HepG2 (cell line): Measurements from ENCODE around the gene FOSB. TPM values are rescaled to one million over a fixed set of nuclear protein-coding genes. Genes with fewer than 3 reads are reported as not detected.

Experiments used
- ATRX ChIP-seq: sonication (generic); formaldehyde crosslinking; IDR thresholded peaks from 2 replicates; pipeline ENCODE4 v1.4.0; 2020; ENCODE audit warnings: missing genetic modification reagents, borderline replicate concordance
- CEBPG ChIP-seq: IDR thresholded peaks from 2 replicates; pipeline ENCODE4 v1.6.1; 2016
- CHD2 ChIP-seq: IDR thresholded peaks from 2 replicates; pipeline ENCODE4 v1.6.1; 2011; ENCODE audit warnings: low read depth, low read length, improper control_type of control experiment
- CREM ChIP-seq, 2 experiments: sonication (generic) in 1 of 2; formaldehyde crosslinking in 1 of 2; IDR thresholded peaks; 2 replicates each; pipeline versions ENCODE4 v1.4.0 to v1.6.1; 2016 to 2020; ENCODE audit warnings: antibody characterized with exemption in 1 of 2, mild to moderate bottlenecking in 1 of 2, missing genetic modification reagents in 1 of 2
- CSRNP1 ChIP-seq: sonication (generic); formaldehyde crosslinking; IDR thresholded peaks from 2 replicates; pipeline ENCODE4 v1.8.1; 2023; ENCODE audit warnings: mild to moderate bottlenecking, missing genetic modification reagents
- DMTF1 ChIP-seq: sonication (generic); formaldehyde crosslinking; IDR thresholded peaks from 2 replicates; pipeline ENCODE4 v1.4.0; 2020; ENCODE audit warnings: mild to moderate bottlenecking, missing genetic modification reagents
- FOXA3 ChIP-seq: IDR thresholded peaks from 2 replicates; pipeline ENCODE4 v1.6.1; 2016; ENCODE audit warnings: missing genetic modification reagents, missing compliant biosample characterization
- FOXO4 ChIP-seq: sonication (generic); formaldehyde crosslinking; conservative IDR thresholded peaks from 2 replicates; pipeline ENCODE4 v1.8.1; 2023; ENCODE audit warnings: missing genetic modification reagents
- GZF1 ChIP-seq: sonication (generic); formaldehyde crosslinking; IDR thresholded peaks from 2 replicates; pipeline ENCODE4 v1.5.1; 2020; ENCODE audit warnings: mild to moderate bottlenecking, missing genetic modification reagents
- HOXD1 ChIP-seq: sonication (generic); formaldehyde crosslinking; IDR thresholded peaks from 2 replicates; pipeline ENCODE4 v1.5.0; 2020; ENCODE audit warnings: missing genetic modification reagents
- ISL2 ChIP-seq: sonication (generic); formaldehyde crosslinking; IDR thresholded peaks from 2 replicates; pipeline ENCODE4 v1.5.0; 2020; ENCODE audit warnings: missing genetic modification reagents
- MXD1 ChIP-seq: sonication (generic); formaldehyde crosslinking; IDR thresholded peaks from 2 replicates; pipeline ENCODE4 v1.4.0; 2020; ENCODE audit warnings: mild to moderate bottlenecking, missing genetic modification reagents
- NFIB ChIP-seq: sonication (generic); formaldehyde crosslinking; IDR thresholded peaks from 2 replicates; pipeline ENCODE4 v1.9.0; 2021; ENCODE audit warnings: missing genetic modification reagents, mild to moderate bottlenecking, borderline replicate concordance
- SYNCRIP ChIP-seq: fragments of 200-400 bp; formaldehyde crosslinking; IDR thresholded peaks from 2 replicates; pipeline ENCODE4 v1.6.1; 2018; ENCODE audit warnings: mild to moderate bottlenecking, low read depth, low read length; ENCODE audit not compliant: insufficient read depth
- THYN1 ChIP-seq: sonication (generic); formaldehyde crosslinking; IDR thresholded peaks from 2 replicates; pipeline ENCODE4 v1.8.1; 2023; ENCODE audit warnings: low read depth, mild to moderate bottlenecking, moderate library complexity, missing genetic modification reagents, borderline replicate concordance
- ZFP1 ChIP-seq: IDR thresholded peaks from 2 replicates; pipeline ENCODE4 v1.6.1; 2016
- ZFP91 ChIP-seq: sonication (generic); formaldehyde crosslinking; IDR thresholded peaks from 2 replicates; pipeline ENCODE4 v1.9.0; 2022; ENCODE audit warnings: missing genetic modification reagents, mild to moderate bottlenecking, borderline replicate concordance
- ZUFSP ChIP-seq: sonication (generic); formaldehyde crosslinking; IDR thresholded peaks from 2 replicates; pipeline ENCODE4 v1.9.0; 2021; ENCODE audit warnings: missing genetic modification reagents, mild to moderate bottlenecking, borderline replicate concordance
- polyA plus RNA-seq, 8 experiments: library from polyadenylated mRNA; depleted of rRNA in 3 of 8; stranded (reverse) in 7 of 8; unstranded in 1 of 8; fragments of >200 nt; fragmentation: Illumina TruSeq in 4 of 8; extraction: Trizol in 4 of 8; gene quantifications; 2 replicates each; pipeline versions ENCODE4 v1.2.1 to v1.2.3, GENCODE V29; 2011 to 2016; ENCODE audit warnings: low read depth in 4 of 8, missing spikeins in 1 of 8, mixed read lengths in 1 of 8; ENCODE audit not compliant: insufficient read depth in 1 of 8
- total RNA-seq, 5 experiments: library from RNA; depleted of rRNA; stranded (reverse); fragments of >200 nt; fragmentation: Illumina TruSeq; extraction: Trizol; gene quantifications; 2 replicates each; pipeline ENCODE4 v1.2.3, GENCODE V29; 2016; ENCODE audit warnings: low read depth in 1 of 5

Gene FOSB
- total and polyA plus RNA-seq, 2 of the 13 experiments (the other 11 are each of a cell fraction or from before 2014, with no cell fraction given): 2.8 to 6.0 TPM

- peak; percentile 70; the same call in 1 of the 2 replicates for TF ChIP-seq ZFP91 (CRISPR knock-in tag)
- TF ChIP-seq SYNCRIP: no peak
- TF ChIP-seq GZF1: no peak
- no peak for TF ChIP-seq ATRX (CRISPR knock-in tag)
- no peak for TF ChIP-seq NFIB
- no peak for TF ChIP-seq HOXD1
- no peak for TF ChIP-seq THYN1
- no peak for TF ChIP-seq ZUFSP
- TF ChIP-seq ZFP1 (CRISPR knock-in tag): no peak
- no peak for TF ChIP-seq FOXA3
- no peak for TF ChIP-seq ISL2 (CRISPR knock-in tag)
- no peak for TF ChIP-seq CHD2
- no peak for TF ChIP-seq FOXO4 (CRISPR knock-in tag)
- TF ChIP-seq CREM (IDR thresholded peaks at IDR 0.05): peak; percentile 92
- TF ChIP-seq CREM (CRISPR knock-in tag; IDR thresholded peaks at IDR 0.05): no peak
- TF ChIP-seq CEBPG (CRISPR knock-in tag): no peak
- TF ChIP-seq CSRNP1 (CRISPR knock-in tag): no peak
- no peak for TF ChIP-seq MXD1
- TF ChIP-seq DMTF1: no peak
Observed at GRCh38 chr19:45485305-45486077, 17.7 kb downstream of the FOSB start (continued).
